H1 (cell line): Measurements from ENCODE around the gene TBC1D22A. TPM values are rescaled to one million over a fixed set of nuclear protein-coding genes. Genes with fewer than 3 reads are reported as not detected.

Source experiments
- ATF3 ChIP-seq: IDR thresholded peaks from 2 replicates; pipeline ENCODE4 v1.6.1; 2011; ENCODE audit warnings: low read depth, mild to moderate bottlenecking, low read length; ENCODE audit not compliant: insufficient read depth
- CHD2 ChIP-seq: IDR thresholded peaks from 2 replicates; pipeline ENCODE4 v1.6.1; 2012; ENCODE audit warnings: low read length, improper control_type of control experiment
- CHD7 ChIP-seq: fragments of 300-600 bp; sonication (generic); IDR thresholded peaks from 2 replicates; pipeline ENCODE4 v1.7.1; 2012; ENCODE audit warnings: low read length, moderate library complexity, mild to moderate bottlenecking, inconsistent platforms; ENCODE audit not compliant: insufficient replicate concordance
- SAP30 ChIP-seq: fragments of 300-600 bp; sonication (generic); IDR thresholded peaks from 2 replicates; pipeline ENCODE4 v1.7.1; 2012; ENCODE audit warnings: low read length, moderate library complexity, mild to moderate bottlenecking, inconsistent platforms; ENCODE audit not compliant: insufficient read depth, insufficient replicate concordance
- SP4 ChIP-seq: IDR thresholded peaks from 2 replicates; pipeline ENCODE4 v1.6.1; 2012; ENCODE audit warnings: low read length, inconsistent platforms
- polyA plus RNA-seq, 7 experiments: library from polyadenylated mRNA; depleted of rRNA in 3 of 7; stranded (reverse) in 5 of 7; unstranded in 2 of 7; fragments of >200 nt in 5 of 7; fragments of 200-250 nt in 2 of 7; gene quantifications; 1 replicate in 5 of 7; 2 replicates in 1 of 7; 4 replicates in 1 of 7; pipeline versions ENCODE4 v1.2.1 to v1.2.3, GENCODE V29; 2011 to 2013; ENCODE audit warnings: missing spikeins in 2 of 7, mixed read lengths in 2 of 7
- total RNA-seq: library from RNA; stranded (reverse); fragmentation: NEBNext Ultra II Directional; extraction: Animal tissue kit (Norgen Biotek cat#: 25700); gene quantifications from 2 replicates; pipeline ENCODE4 v1.2.1, GENCODE V29; 2021

Gene TBC1D22A
- total and polyA plus RNA-seq, 2 of the 8 experiments (the other 6 are each of a cell fraction or from before 2014, with no cell fraction given), result 11.9 to 18.4 TPM

GRCh38 chr22:47093720-47094119 is 331.3 kb downstream of the TBC1D22A start (continued):
- TF ChIP-seq SAP30 (no peak), CHD7 (no peak), CHD2 (no peak), SP4 (no peak), ATF3 (no peak)
